CD4-positive, alpha-beta T cell (primary cell): ENCODE data around the gene ZNF808. TPM values are rescaled to one million over a fixed set of nuclear protein-coding genes. Genes with fewer than 3 reads are reported as not detected.
"Not testable (repeated sequence)": the region's sequence is repeated elsewhere in the genome, so short reads cannot be mapped to it uniquely, and the experiment has no call there.

Experiments
- ATAC-seq: fragments of 200-7000 bp; cut with Tn5 transposase; one replicate; pipeline ENCODE4 v1.10.0; 2022; ENCODE audit warnings: mild to moderate bottlenecking; ENCODE audit not compliant: poor library complexity
- CTCF ChIA-PET: fragments of 350-600 bp; sonication (Branson Sonifier 250); formaldehyde crosslinking; loops from one replicate; lab custom pipeline; 2021; ENCODE audit warnings: antibody characterized with exemption, inconsistent platforms; lab: Charles Lee
- POLR2A ChIA-PET: fragments of 350-600 bp; sonication (Branson Sonifier 250); formaldehyde crosslinking; loops from one replicate; lab custom pipeline; 2021; ENCODE audit warnings: antibody characterized with exemption, inconsistent platforms; lab: Charles Lee
- DNase-seq, 14 experiments: peaks; one replicate each; pipeline ENCODE4 v3.0.0-alpha.2; 2013 to 2020; ENCODE audit warnings: mixed read lengths in 2 of 14
- H3K27ac ChIP-seq, 2 donors: one replicate each; pipeline versions ENCODE4 v1.5.1 to v1.7.0; 2013; ENCODE audit warnings: low read length in 2 of 2, low read depth in 1 of 2, mild to moderate bottlenecking in 1 of 2
- H3K27me3 ChIP-seq, 2 experiments: 1 replicate in 1 of 2; 2 replicates in 1 of 2; pipeline versions ENCODE4 v1.6.1 to v1.7.0; 2013; ENCODE audit warnings: low read length in 2 of 2, control low read depth in 1 of 2, mild to moderate bottlenecking in 1 of 2, moderate library complexity in 1 of 2; ENCODE audit not compliant: insufficient read depth in 2 of 2, control insufficient read depth in 1 of 2
- H3K36me3 ChIP-seq: one replicate; pipeline ENCODE4 v1.6.1; 2013; ENCODE audit warnings: low read length, control low read depth; ENCODE audit not compliant: insufficient read depth
- H3K4me1 ChIP-seq: one replicate; pipeline ENCODE4 v1.6.1; 2013; ENCODE audit warnings: low read length, control low read depth; ENCODE audit not compliant: insufficient read depth
- H3K4me3 ChIP-seq: one replicate; pipeline ENCODE4 v1.5.1; 2013; ENCODE audit warnings: mild to moderate bottlenecking, low read length, moderate library complexity
- H3K9me3 ChIP-seq, 2 experiments: 1 replicate in 1 of 2; 2 replicates in 1 of 2; pipeline versions ENCODE4 v1.6.1 to v1.7.0; 2013; ENCODE audit warnings: low read length in 2 of 2, mild to moderate bottlenecking in 2 of 2, control low read depth in 1 of 2, moderate library complexity in 1 of 2; ENCODE audit not compliant: control insufficient read depth in 1 of 2, insufficient read depth in 1 of 2
- H3K27ac Mint-ChIP-seq: one replicate; pipeline ENCODE4 v1.8.0; 2020; ENCODE audit warnings: mixed read lengths
- H3K27me3 Mint-ChIP-seq: one replicate; pipeline ENCODE4 v1.8.0; 2021; ENCODE audit warnings: mixed read lengths
- H3K36me3 Mint-ChIP-seq: one replicate; pipeline ENCODE4 v1.8.0; 2021; ENCODE audit warnings: low read depth, mixed read lengths
- H3K4me1 Mint-ChIP-seq: one replicate; pipeline ENCODE4 v1.8.0; 2021; ENCODE audit warnings: low read depth, mixed read lengths
- H3K4me3 Mint-ChIP-seq: one replicate; pipeline ENCODE4 v1.8.0; 2020; ENCODE audit warnings: mild to moderate bottlenecking, mixed read lengths
- H3K9me3 Mint-ChIP-seq: one replicate; pipeline ENCODE4 v1.8.0; 2020; ENCODE audit warnings: mixed read lengths
- CTCF ChIP-seq: fragments of 200-600 bp; IDR thresholded peaks from one replicate; pipeline ENCODE4 v1.8.0; 2022; ENCODE audit warnings: antibody characterized with exemption, mild to moderate bottlenecking
- intact Hi-C, 2 experiments: fragments of 100-400 bp; cut with DNase I in 1 of 2; cut with micrococcal nuclease in 1 of 2; formaldehyde crosslinking; loops; one replicate each; pipeline versions ENCODE4 v1.15.1 to v1.9.0; 2023 to 2025; cut with DNase I, micrococcal nuclease
- total RNA-seq, 174 experiments: library from RNA in 2 of 174; stranded (reverse) in 2 of 174; gene quantifications; one replicate each; pipeline ENCODE4 v1.2.3 and lab custom pipeline; 2021 to 2026

Gene ZNF808
- total RNA-seq, 2 experiments from 2014 or later, result 13.4 to 15.3 TPM

- Mint-ChIP-seq H3K4me1 (peaks cover 20% of the 10 kb centered on the region), H3K27me3 (no peaks in the 10 kb centered on the region), H3K36me3 (peaks cover 82% of the 10 kb centered on the region), H3K9me3 (peaks cover 6% of the 10 kb centered on the region), H3K27ac (no peak overlapping the region), H3K4me3 (no peak overlapping the region)
- no peak for DNase-seq
- intact Hi-C loops, result no loop called here
- no peak for ATAC-seq
- H3K27me3 ChIP-seq, result no peaks in the 10 kb centered on the region
- ChIA-PET CTCF (no interaction called here), POLR2A (no interaction called here)
- H3K36me3 ChIP-seq, result peaks cover 40% of the 10 kb centered on the region
- peaks cover 15 to 19% of the 10 kb centered on the region in 2 experiments for H3K9me3 ChIP-seq
- no peak overlapping the region for H3K4me3 ChIP-seq
- peaks cover 15% of the 10 kb centered on the region for H3K4me1 ChIP-seq
- H3K27ac ChIP-seq, result no peak overlapping the region
- no peak for TF ChIP-seq CTCF
Observed at GRCh38 chr19:52541608-52542007, 14.1 kb downstream of the ZNF808 start.

GRCh38 chr19:52542541-52542940 lies 15.1 kb downstream of the ZNF808 start:
- H3K27me3 ChIP-seq, H3K27me3 Mint-ChIP-seq, H3K27ac ChIP-seq, H3K4me3 Mint-ChIP-seq, intact Hi-C loops, POLR2A ChIA-PET, H3K4me3 ChIP-seq, ATAC-seq, H3K27ac Mint-ChIP-seq, H3K9me3 Mint-ChIP-seq, DNase-seq, CTCF ChIA-PET: not testable (repeated sequence)
- H3K4me1 ChIP-seq, result peaks cover 11% of the 10 kb centered on the region
- Mint-ChIP-seq H3K4me1 (peaks cover 15% of the 10 kb centered on the region), H3K36me3 (peaks cover 83% of the 10 kb centered on the region)
- H3K36me3 ChIP-seq, result peaks cover 49% of the 10 kb centered on the region
- H3K9me3 ChIP-seq, result peaks cover 19 to 23% of the 10 kb centered on the region in 2 experiments

GRCh38 chr19:52542984-52543664 lies 15.7 kb downstream of the ZNF808 start:
- Mint-ChIP-seq H3K27ac (peak overlapping the region; percentile 69), H3K9me3 (peaks cover 6% of the 10 kb centered on the region), H3K4me1 (peaks cover 15% of the 10 kb centered on the region), H3K27me3 (no peaks in the 10 kb centered on the region), H3K36me3 (peaks cover 87% of the 10 kb centered on the region), H3K4me3 (peak overlapping the region; percentile 15)
- Histone ChIP-seq H3K27me3 (no peaks in the 10 kb centered on the region), H3K36me3 (peaks cover 55% of the 10 kb centered on the region), H3K4me1 (peaks cover 11% of the 10 kb centered on the region), H3K9me3 (peaks cover 21 to 23% of the 10 kb centered on the region in 2 experiments), H3K27ac (peak overlapping the region in 1 of 2 donors; percentile 15), H3K4me3 (no peak overlapping the region)
- ATAC-seq, result peak; percentile 46
- TF ChIP-seq CTCF, result no peak
- ChIA-PET CTCF (no interaction called here), POLR2A (no interaction called here)
- DNase-seq, result peak in 7 of 14 experiments; percentile 2 to 74 (median 27)
- intact Hi-C loops, result no loop called here
